Measurements from ENCODE around the gene TBC1D21. TPM values are rescaled to one million over a fixed set of nuclear protein-coding genes. Genes with fewer than 3 reads are reported as not detected.

TBC1D21 gene
- total RNA-seq, 1 donor: not detected

GRCh38 chr15:73901126-73901810 lies 27.9 kb downstream of the TBC1D21 start:
- TF ChIP-seq, protein P1, sequence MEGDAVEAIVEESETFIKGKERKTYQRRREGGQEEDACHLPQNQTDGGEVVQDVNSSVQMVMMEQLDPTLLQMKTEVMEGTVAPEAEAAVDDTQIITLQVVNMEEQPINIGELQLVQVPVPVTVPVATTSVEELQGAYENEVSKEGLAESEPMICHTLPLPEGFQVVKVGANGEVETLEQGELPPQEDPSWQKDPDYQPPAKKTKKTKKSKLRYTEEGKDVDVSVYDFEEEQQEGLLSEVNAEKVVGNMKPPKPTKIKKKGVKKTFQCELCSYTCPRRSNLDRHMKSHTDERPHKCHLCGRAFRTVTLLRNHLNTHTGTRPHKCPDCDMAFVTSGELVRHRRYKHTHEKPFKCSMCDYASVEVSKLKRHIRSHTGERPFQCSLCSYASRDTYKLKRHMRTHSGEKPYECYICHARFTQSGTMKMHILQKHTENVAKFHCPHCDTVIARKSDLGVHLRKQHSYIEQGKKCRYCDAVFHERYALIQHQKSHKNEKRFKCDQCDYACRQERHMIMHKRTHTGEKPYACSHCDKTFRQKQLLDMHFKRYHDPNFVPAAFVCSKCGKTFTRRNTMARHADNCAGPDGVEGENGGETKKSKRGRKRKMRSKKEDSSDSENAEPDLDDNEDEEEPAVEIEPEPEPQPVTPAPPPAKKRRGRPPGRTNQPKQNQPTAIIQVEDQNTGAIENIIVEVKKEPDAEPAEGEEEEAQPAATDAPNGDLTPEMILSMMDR (IDR thresholded peaks at IDR 0.05; ENCODE audit: insufficient read depth, low read length): no peak
- no peak overlapping the region for H3K4me3 ChIP-seq (ENCODE audit: low read depth, low read length)
- DNase-seq (ENCODE audit: low read depth): no peak

DNA sequence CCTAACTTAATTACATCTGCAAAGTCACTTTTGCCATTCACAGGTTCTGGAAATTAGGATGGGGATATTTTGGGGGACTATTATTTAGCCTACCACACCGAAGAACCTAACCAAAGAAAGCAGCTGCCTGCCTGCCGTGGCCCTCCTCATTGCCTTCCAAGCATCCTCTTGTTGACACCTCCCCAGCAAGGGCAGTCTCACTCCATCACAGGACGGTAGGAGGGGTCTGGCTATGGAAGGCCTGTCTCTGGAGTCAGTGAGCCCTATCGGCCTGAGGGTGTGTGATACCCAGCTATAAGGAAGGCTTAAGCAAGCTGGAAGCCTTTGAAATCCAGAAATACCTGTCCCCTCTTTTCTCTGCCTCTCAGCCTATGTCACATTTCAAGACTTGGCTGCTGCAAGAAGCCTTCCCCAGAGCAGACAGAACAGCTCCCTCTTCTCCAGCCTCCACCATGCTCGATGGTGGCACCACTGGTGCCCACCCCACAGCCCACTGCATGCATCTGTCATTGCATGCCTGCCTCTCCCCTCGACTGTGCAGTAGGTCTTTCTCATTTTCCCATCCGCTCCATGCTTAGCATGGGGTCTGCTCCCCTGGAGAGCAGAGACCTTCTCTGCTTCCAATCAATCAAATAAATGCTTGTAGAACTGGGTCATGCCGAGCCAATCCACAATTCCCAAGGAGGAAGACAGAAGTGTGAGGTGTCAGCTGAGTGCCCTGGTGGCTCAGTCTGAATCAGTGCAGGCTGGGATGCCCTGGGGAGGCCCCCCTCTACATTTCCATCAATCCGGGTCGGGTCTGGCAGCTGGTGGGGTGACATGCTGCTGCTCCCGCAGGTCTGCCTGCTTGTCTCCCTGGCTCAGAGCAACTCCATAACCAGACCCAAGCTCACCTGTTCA lies 29.0 kb downstream of the TBC1D21 start:
- no peak overlapping the region for H3K4me3 ChIP-seq (ENCODE audit: low read depth, low read length)
- no peak for DNase-seq (ENCODE audit: low read depth)
- TF ChIP-seq, protein P1 (IDR thresholded peaks at IDR 0.05; ENCODE audit: insufficient read depth, low read length): no peak

GRCh38 chr15:73904026-73904815 lies 30.9 kb downstream of the TBC1D21 start:
- H3K4me3 ChIP-seq (ENCODE audit: low read depth, low read length): no peak overlapping the region
- TF ChIP-seq, protein P1 (IDR thresholded peaks at IDR 0.05; ENCODE audit: insufficient read depth, low read length): no peak
- DNase-seq (ENCODE audit: low read depth): no peak

- no peak overlapping the region for H3K4me3 ChIP-seq (ENCODE audit: low read depth, low read length)
- TF ChIP-seq, protein P1 (IDR thresholded peaks at IDR 0.05; ENCODE audit: insufficient read depth, low read length): no peak
- no peak for DNase-seq (ENCODE audit: low read depth)
Observed at GRCh38 chr15:73905225-73905827, 32.0 kb downstream of the TBC1D21 start.

DNA sequence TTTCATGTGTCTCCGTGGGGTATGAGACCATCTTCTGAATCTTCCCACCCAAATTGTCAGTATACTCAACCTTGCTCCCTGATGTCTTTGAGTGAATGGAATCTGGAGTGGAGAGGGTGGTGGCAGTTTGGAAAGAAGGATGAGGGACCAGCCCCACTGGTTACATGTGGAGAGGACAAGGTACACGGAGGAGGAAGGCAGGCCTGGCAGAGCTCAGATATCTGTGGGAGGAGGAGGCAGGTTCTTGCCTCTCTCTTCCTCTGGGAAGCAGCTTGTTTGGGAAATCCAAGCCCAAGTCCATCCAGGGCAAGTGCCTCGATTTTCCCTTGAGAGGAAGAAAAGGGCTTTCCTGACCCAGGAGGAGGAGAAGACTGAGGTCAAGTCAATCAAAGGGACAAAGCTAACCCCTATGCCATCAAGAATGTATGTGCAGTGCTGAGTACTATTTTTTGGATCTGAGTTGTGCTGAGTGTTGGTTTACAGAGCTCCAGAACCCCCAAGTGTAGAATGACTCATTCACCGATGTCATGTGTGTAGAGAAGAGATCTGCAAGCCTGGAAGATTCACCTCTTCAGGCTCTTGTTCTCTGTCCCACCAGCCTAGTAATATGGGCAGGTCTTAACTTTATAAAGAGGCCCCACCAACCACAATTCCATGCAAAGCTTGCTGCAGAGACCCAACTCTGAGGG lies 33.1 kb downstream of the TBC1D21 start:
- peak; percentile 22 for DNase-seq (ENCODE audit: low read depth)
- TF ChIP-seq, protein P1 (IDR thresholded peaks at IDR 0.05; ENCODE audit: insufficient read depth, low read length): no peak
- no peak overlapping the region for H3K4me3 ChIP-seq (ENCODE audit: low read depth, low read length)

GRCh38 chr15:73907035-73907408 lies 33.7 kb downstream of the TBC1D21 start:
- H3K4me3 ChIP-seq (ENCODE audit: low read depth, low read length): no peak overlapping the region
- TF ChIP-seq, protein P1 (IDR thresholded peaks at IDR 0.05; ENCODE audit: insufficient read depth, low read length): no peak
- DNase-seq (ENCODE audit: low read depth): no peak

Measured in fibroblast of the aortic adventitia (primary cell).